ENCODE measurements around the gene STH.
A peak's percentile ranks its signal among the peaks of the same experiment; 100 is the strongest.
"Not testable (repeated sequence)": the region's sequence is repeated elsewhere in the genome, so short reads cannot be mapped to it uniquely, and the experiment has no call there.

STH gene

GRCh38 chr17:46008591-46008990 is 9.5 kb downstream of the STH start:
- DNase-seq, result no peak

GRCh38 chr17:46009681-46010596 is 10.9 kb downstream of the STH start:
- no peak for DNase-seq

- no peak for DNase-seq
Observed at GRCh38 chr17:46010597-46011186, 11.6 kb downstream of the STH start.

- DNase-seq, result no peak
Observed at GRCh38 chr17:46011711-46012505, 12.9 kb downstream of the STH start.

- DNase-seq, result no peak
Observed at GRCh38 chr17:46012506-46013079, 13.5 kb downstream of the STH start.

- DNase-seq, result no peak
Observed at GRCh38 chr17:46013127-46013501, 14.1 kb downstream of the STH start.

- DNase-seq, result no peak
Observed at GRCh38 chr17:46013502-46014165, 14.6 kb downstream of the STH start.

- DNase-seq, result peak; percentile 2
Observed at GRCh38 chr17:46019408-46019925, 20.4 kb downstream of the STH start.

GRCh38 chr17:46020023-46020761 is 21.1 kb downstream of the STH start:
- peak; percentile 50 for DNase-seq

GRCh38 chr17:46020998-46021397 is 21.9 kb downstream of the STH start:
- no peak for DNase-seq

GRCh38 chr17:46023366-46023765 is 24.3 kb downstream of the STH start:
- DNase-seq, result not testable (repeated sequence)

- no peak for DNase-seq
Observed at GRCh38 chr17:46023783-46024388, 24.8 kb downstream of the STH start.

GRCh38 chr17:46024590-46024989 is 25.5 kb downstream of the STH start:
- no peak for DNase-seq

GRCh38 chr17:46025060-46025459 is 26.0 kb downstream of the STH start:
- DNase-seq, result no peak

- DNase-seq, result no peak
Observed at GRCh38 chr17:46025510-46026165, 26.6 kb downstream of the STH start.

GRCh38 chr17:46026166-46027047 is 27.4 kb downstream of the STH start:
- DNase-seq, result no peak

- DNase-seq, result no peak
Observed at GRCh38 chr17:46027048-46027975, 28.3 kb downstream of the STH start.

GRCh38 chr17:46027976-46028325 is 28.9 kb downstream of the STH start:
- DNase-seq, result no peak

GRCh38 chr17:46028374-46028773 is 29.3 kb downstream of the STH start:
- no peak for DNase-seq
